ENCODE results near the gene ARHGAP15. TPM values are rescaled to one million over a fixed set of nuclear protein-coding genes. Genes with fewer than 3 reads are reported as not detected.

Gene ARHGAP15
- total RNA-seq, 1 donor from 2014 or later, result not detected

- no peak for TF ChIP-seq CTCF (conservative IDR thresholded peaks at IDR 0.05; ENCODE audit: low read depth, low read length)
These were observed 225.0 kb downstream of the ARHGAP15 start for GRCh38 chr2:143354050-143354750.

GRCh38 chr2:143355870-143356269 is 226.7 kb downstream of the ARHGAP15 start:
- no peak for DNase-seq (ENCODE audit: low read depth)
- TF ChIP-seq CTCF (conservative IDR thresholded peaks at IDR 0.05; ENCODE audit: low read depth, low read length), result no peak
- no peak overlapping the region for H3K4me3 ChIP-seq (ENCODE audit: low read depth, low read length)

More at GRCh38 chr2:143354050-143354750, 225.0 kb downstream of the ARHGAP15 start:
- no peak overlapping the region for H3K4me3 ChIP-seq (ENCODE audit: low read depth, low read length)
- no peak for DNase-seq (ENCODE audit: low read depth)

GRCh38 chr2:143356336-143356735 is 227.1 kb downstream of the ARHGAP15 start:
- no peak overlapping the region for H3K4me3 ChIP-seq (ENCODE audit: low read depth, low read length)
- DNase-seq (ENCODE audit: low read depth), result no peak
- no peak for TF ChIP-seq CTCF (conservative IDR thresholded peaks at IDR 0.05; ENCODE audit: low read depth, low read length)

- DNase-seq (ENCODE audit: low read depth), result no peak
- no peak for TF ChIP-seq CTCF (conservative IDR thresholded peaks at IDR 0.05; ENCODE audit: low read depth, low read length)
These were observed 227.7 kb downstream of the ARHGAP15 start for GRCh38 chr2:143356736-143357446.

GRCh38 chr2:143357966-143358365 is 228.7 kb downstream of the ARHGAP15 start:
- TF ChIP-seq CTCF (conservative IDR thresholded peaks at IDR 0.05; ENCODE audit: low read depth, low read length), result no peak
- no peak for DNase-seq (ENCODE audit: low read depth)
- no peak overlapping the region for H3K4me3 ChIP-seq (ENCODE audit: low read depth, low read length)

More at GRCh38 chr2:143356736-143357446, 227.7 kb downstream of the ARHGAP15 start:
- no peak overlapping the region for H3K4me3 ChIP-seq (ENCODE audit: low read depth, low read length)

- DNase-seq (ENCODE audit: low read depth), result no peak
- H3K4me3 ChIP-seq (ENCODE audit: low read depth, low read length), result no peak overlapping the region
- TF ChIP-seq CTCF (conservative IDR thresholded peaks at IDR 0.05; ENCODE audit: low read depth, low read length), result no peak
These were observed 232.1 kb downstream of the ARHGAP15 start for GRCh38 chr2:143361346-143361745.
